SK-N-DZ (cell line): ENCODE results near the gene SPDYA. TPM values are rescaled to one million over a fixed set of nuclear protein-coding genes. Genes with fewer than 3 reads are reported as not detected.
"Not testable (repeated sequence)": the region's sequence is repeated elsewhere in the genome, so short reads cannot be mapped to it uniquely, and the experiment has no call there.

Experiments used
- DNase-seq: peaks from one replicate; pipeline ENCODE4 v3.0.0-alpha.2; 2015; ENCODE audit warnings: low spot score
- polyA plus RNA-seq, 2 experiments: library from polyadenylated mRNA; depleted of rRNA; stranded (reverse); fragments of >200 nt; gene quantifications; 2 replicates each; pipeline ENCODE4 v1.2.3, GENCODE V29; 2014

SPDYA gene
- polyA plus RNA-seq (2014; cell fraction: cytosol; rRNA removed) = 0.08 TPM in 1 of 2 replicates, not detected in the other
- polyA plus RNA-seq (2014; cell fraction: nucleus; rRNA removed) = 0.08 and 1.3 TPM in 2 replicates

GRCh38 chr2:28810384-28811285 is at the start of gene SPDYA:
SPDYA (plus strand) TSS chr2:28810834; CDS start chr2:28816015, 5,181 bp downstream.
- no peak for DNase-seq

- no peak for DNase-seq
Observed at GRCh38 chr2:28761420-28761819, 49.2 kb upstream of the SPDYA start.

DNA sequence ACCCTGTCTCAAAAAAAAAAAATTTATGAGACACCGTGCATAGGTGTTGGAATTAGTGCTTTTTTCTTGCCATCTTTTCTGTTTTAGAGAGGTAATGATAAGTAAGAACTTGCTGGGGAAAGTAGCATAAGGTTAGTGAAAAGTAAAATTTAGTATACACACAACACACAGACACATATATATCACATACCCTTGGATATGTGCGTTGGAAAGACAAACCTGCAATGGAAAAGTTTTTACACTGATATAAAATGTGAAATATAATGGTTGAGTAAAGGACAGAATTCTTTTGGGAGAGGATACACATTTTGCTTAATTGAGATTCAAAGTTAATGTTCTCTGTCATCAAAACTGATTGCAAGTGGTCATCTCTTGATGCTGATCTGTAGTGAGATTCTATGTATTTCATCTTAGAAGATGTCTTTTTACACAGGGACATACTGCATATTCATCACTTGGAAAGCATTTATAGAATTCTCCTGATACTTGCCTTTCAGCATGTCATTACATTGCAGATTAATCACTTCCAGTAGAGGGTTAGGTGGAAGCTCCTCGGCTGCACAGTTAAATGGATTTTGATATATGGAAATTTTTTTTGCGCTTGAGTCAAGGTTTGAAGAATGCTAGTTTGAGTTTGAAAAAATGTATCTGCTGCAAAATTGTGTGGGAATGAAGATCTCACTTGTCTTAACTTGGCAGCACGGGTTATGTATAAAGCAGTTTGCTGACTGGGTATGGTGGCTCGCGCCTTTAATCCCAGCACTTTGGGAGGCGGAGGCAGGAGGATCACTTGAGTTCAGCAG is 45.5 kb upstream of the SPDYA start:
- no peak for DNase-seq

DNA sequence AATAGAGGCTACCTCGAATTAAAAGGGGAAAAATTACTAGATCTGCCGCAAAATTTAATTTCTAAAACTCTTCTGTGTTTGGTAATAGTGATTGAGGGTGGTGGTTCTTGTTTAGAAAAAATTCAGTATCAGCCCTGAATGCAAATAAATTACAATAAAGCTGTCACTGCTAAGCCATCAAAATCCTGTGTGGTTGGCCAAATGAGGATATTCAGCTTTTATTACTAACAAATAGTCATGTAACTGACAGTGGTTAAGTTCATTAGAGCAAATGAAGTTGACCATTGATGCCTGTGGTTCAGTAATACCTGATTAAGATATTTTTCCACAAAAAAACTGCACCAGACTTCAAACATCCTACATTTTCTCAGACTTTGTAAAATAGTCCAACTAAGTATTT is 44.6 kb upstream of the SPDYA start:
- no peak for DNase-seq

DNA sequence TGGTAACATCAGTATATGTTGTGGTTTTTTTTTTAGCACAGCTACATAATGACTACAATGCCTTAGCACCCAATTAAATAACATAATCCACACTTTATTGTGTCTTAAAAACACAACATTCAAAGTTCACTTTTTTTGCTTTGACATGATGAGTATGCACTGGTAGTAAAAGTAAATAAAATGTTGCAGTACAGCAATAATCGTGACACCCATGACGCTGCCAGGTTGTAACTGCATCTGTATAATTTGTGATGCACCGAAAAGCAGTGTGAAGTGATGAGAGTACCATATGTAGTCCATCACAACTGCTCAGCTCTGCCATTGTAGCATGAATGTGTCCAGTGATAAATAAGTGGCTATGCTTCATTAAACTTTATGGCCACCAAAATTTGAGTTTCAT is 43.3 kb upstream of the SPDYA start:
- DNase-seq = no peak

DNA sequence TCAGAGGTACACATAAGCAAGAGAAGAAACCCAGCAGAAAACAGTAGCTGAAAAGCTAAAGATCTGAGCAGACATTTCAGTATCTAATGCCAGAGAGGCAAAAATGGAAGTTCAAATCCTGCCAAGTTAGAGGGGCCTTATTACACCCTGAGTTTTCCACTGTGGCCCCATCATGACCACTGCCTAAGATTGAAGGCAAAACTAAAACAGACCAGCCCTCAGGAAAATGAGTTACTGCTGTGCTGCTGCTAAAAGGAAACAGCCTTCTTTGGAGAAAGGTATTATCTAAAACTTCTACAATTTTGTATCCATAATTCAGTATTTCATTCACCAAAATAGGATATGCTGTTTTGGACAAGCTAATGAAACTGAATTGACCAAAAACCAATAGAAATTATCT is 42.2 kb upstream of the SPDYA start:
- no peak for DNase-seq

DNA sequence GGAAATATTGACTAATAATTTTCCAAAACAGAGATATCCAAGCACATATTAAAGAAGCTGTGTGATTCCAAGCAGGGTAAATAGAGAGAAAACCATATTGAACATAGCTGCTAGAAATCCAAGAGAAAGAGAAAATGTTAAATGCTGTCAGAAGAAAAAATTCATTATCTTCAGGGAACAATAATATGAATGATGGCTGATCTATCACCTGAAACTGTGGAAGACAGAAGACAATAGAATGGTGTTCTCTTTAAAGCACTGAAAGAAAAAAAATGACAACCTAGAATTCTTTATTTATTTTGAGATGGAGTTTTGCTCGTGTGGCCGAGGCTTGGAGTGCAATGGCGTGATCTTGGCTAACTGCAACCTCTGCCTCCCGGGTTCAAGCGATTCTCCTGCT is 41.7 kb upstream of the SPDYA start:
- no peak for DNase-seq

DNA sequence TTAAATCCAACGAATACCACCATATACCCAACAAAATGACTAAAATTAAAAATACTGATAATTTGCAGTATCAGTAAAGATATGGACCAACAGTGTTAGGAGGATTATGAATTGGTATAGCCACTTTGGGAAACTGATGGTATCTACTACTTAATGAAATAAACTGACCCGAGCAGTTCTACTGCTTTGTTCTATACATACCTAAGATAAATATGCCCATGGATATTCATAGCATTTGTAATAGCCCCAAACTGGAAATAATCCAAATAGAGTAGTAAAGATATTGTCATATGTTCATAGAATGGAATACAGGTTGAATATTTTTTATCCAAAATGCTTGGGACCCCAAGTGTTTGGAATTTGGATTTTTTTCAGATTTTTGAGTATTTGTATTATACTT is 38.3 kb upstream of the SPDYA start:
- DNase-seq = no peak

GRCh38 chr2:28776471-28776870 is 34.2 kb upstream of the SPDYA start:
- DNase-seq = no peak

DNA sequence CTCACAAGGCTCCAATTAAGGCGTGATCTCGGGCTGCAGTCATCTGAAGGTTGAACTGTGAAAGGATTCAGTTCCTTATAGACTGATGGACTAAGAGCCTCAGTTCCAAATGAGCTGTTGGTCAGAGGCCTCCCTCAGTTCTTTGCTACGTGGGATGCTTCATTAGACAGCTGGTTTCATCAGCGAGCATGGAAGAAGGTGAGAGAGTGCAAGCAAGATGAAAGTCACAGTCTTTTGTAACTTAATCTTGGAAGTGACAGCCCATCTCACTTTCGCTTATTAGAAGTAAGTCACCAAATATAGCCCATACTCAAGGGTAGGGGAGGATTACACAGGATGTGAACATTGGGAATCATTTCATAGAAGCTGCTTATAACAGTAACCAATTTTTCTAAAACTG is 32.2 kb upstream of the SPDYA start:
- no peak for DNase-seq

GRCh38 chr2:28779001-28779400 is 31.6 kb upstream of the SPDYA start:
- no peak for DNase-seq

DNA sequence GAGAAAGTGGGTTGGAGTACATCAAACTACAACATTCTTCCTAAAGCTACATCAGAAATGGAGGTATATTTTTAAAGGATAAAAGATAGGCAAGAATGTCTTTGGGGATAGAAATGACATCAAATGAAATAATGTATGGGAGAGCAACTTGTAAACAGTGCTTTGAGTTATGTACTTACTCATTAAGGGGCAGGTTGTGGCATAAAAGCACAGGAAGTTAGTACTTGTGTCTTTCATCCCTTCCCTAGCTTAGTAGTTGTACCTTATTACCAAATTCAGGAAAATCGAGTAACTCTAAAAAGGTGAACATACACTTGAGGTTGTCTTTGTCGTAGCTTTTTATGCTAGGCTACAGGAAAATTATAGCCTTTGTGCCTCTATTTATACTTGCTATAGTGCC is 30.1 kb upstream of the SPDYA start:
- no peak for DNase-seq

DNA sequence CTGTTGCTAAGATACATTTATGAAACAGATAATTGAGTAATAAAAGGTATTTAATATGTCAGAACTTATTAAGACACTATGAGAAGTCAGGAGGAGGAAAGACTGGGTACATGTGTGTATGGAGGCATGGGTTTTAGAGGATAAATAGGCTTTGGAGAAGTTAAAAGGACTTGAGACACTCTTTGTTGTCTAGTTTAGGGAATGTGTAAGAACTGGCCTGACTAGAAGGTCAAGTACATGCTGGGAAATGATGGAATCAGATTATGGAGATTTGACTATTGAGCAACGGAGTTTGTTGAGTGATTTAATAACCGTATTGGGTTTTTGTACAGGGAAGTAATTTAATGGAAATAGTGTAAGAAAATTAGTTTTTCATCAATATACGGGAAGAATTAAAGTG is 28.2 kb upstream of the SPDYA start:
- no peak for DNase-seq

DNA sequence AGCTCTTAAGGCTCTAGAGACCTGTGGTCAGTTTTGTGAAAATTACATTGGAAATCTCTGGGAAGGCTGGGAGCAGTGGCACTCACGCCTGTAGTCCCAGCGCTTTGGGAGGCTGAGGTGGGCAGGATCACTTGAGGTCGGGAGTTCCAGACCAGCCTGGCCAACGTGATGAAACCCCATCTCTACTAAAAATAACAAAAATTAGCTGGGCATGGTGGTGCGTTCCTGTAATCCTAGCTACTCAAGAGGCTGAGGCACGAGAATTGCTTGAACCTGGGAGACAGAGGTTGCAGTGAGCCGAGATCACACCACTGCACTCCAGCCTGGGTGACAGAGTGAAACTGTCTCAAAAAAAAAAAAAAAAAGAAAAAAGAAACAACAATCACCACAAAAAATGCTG is 26.1 kb upstream of the SPDYA start:
- not testable (repeated sequence) for DNase-seq

- DNase-seq = no peak
Observed at GRCh38 chr2:28796620-28797019, 14.0 kb upstream of the SPDYA start.

GRCh38 chr2:28801726-28802125 is 8.9 kb upstream of the SPDYA start:
- DNase-seq = no peak

GRCh38 chr2:28802975-28803429 is 7.6 kb upstream of the SPDYA start:
- DNase-seq = no peak

DNA sequence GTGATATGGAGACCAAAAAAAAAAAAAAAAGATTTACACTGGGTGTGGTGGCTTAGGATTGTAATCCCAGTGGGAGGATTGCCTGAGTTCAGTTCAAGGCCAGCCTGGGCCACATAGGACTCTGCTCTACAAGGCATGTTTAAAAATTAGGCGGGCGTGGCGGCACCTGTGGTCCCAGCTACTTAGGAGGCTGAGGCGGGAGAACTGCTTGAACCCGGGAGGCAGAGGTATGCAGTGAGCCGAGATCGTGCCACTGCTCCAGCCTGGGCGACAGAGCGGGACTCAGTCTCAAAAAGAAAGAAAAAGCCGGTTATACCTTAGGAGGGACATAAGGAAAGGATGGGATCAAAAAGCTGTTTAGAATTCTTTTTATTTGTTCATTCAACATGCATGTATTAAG is 707 bp upstream of the SPDYA start:
- DNase-seq = no peak

DNA sequence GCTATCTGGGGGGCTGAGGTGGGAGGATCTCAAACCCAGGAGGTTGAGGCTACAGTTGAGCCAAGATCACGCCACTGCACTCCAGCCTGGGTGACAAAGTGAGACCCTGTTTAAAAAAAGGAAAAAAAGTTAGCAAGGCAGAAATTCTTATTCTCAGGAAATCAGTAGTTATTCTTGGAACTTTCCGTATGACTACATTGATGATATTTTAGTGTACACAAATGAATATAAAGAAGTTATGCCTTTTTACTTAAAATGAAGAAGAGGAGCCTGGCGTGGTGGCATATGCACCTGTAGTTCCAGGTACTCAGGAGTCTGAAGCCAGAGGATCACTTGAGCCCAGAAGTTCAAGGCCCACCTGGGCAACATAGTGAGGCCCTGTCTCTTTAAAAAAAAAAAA is 7.4 kb downstream of the SPDYA start:
- no peak for DNase-seq

DNA sequence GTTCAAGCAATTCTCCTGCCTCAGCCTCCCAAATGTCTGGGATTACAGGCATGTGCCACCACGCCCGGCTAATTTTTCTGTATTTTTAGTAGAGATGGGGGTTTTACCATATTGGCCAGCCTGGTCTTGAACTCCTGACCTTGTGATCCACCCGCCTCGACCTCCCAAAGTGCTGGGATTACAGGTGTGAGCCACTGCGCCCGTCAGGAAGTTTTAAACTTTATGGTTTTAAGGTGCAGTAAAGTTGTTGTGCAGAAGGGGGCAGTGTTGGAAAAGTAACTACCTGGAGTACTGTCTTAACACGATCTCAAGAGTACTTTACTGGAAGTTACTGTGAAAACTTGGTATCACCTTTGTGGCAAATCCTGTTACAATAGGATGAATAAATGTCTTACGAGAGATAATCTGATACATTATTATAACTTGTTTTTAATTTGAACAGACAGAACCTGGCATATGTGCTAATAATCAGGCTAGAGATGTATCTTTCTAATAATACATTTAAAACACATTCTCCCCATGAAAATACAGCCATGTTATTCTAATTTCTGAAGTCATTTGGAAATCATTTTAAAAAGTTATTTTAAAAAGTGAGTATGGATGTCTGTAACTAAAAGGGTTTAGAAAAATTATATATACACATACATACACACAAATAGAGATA is 10.8 kb downstream of the SPDYA start:
- peak; percentile 66 for DNase-seq

DNA sequence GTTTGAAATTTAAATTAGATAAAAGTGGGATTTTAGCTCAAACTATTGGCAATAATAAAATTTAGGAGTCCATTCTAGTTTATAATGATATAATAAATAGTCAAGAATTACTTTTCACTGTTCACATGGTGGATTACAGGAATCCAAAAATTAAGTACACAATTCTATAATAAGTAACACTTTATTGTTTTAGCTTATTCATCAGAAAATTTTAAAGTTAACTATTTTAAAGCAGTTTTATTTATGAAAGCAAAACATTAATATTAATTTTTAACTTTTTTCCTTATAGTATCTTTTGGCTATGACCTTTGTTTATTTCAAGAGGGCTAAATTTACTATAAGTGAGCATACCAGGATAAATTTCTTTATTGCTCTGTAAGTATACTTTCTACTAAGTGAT is 11.4 kb downstream of the SPDYA start:
- DNase-seq = no peak

DNA sequence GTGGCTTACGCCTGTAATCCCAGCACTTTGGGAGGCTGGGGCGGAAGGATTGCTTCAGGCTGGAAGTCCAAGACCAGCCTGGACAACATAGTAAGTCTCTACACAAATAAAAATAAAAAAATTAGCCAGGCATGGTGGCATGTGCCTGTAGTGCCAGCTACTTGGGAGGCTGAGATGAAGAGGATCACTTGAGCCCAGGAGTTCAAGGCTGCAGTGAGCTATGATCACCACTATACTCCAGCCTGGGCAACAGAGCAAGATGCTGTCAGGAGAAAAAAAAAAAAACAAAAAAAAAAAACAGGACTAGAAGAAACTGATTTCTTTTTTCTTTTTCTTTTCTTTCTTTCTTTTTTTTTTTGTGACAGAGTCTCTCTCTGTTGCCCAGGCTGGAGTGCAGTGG is 13.6 kb downstream of the SPDYA start:
- no peak for DNase-seq
